ENCODE measurements around the gene FGF3.

DNA sequence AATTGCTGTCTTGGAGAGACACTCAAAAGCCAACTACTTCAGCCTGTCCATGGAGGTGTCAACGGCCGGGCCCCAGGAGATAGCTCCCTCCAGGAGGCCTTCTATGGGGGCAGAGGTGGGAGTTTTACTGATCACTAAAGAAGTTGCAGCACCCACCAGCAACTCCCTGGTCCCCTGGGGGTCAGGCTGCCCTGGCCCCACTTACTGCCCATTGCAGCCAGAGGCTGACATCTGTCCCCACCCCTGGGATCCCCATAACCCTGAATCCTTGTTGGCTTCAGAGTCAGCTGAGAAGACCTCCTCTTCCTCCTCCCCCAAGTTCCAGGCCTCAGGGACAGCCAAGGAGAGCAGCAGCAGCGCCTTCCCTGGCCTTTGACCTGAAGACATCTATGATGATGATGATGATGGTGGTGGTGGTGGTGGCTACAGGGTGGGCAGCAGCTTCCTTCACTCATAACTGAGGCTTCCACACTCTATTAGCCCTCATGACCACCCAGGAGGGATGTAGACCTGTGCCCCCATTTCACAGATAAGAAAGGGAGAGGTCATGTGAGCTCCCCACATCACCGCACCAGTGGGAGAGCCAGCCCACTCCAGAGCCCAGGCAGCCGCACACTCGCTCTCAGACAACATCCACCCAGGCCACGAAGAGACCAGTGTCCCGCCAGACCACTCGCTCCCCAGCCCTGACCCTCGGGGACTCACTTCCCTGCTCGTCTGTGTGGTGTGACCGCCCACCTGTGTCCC is 43.8 kb upstream of the FGF3 start:
- TF ChIP-seq POLR2A (IDR thresholded peaks at IDR 0.05; ENCODE audit: low read length), result no peak
- no peak for TF ChIP-seq GATA1 (IDR thresholded peaks at IDR 0.05; ENCODE audit: low read depth, low read length)

All from erythroblast (primary cell).